IMR-90 (cell line): ENCODE results near the gene UBTD1.

Experiments
- CEBPB ChIP-seq: IDR thresholded peaks from 2 replicates; pipeline ENCODE4 v1.6.1; 2012; ENCODE audit warnings: low read depth, low read length, improper control_type of control experiment
- MAFK ChIP-seq: IDR thresholded peaks from 2 replicates; pipeline ENCODE4 v1.6.1; 2012; ENCODE audit warnings: low read depth, low read length, improper control_type of control experiment
- MAZ ChIP-seq: IDR thresholded peaks from 2 replicates; pipeline ENCODE4 v1.6.1; 2012; ENCODE audit warnings: low read depth, mild to moderate bottlenecking, low read length, improper control_type of control experiment, moderate library complexity, borderline replicate concordance
- POLR2A ChIP-seq: IDR thresholded peaks from 2 replicates; pipeline ENCODE4 v1.6.1; 2012; ENCODE audit warnings: mild to moderate bottlenecking, low read depth, low read length
- RAD21 ChIP-seq: IDR thresholded peaks from 2 replicates; pipeline ENCODE4 v1.6.1; 2012; ENCODE audit warnings: low read length, improper control_type of control experiment
- RFX5 ChIP-seq: IDR thresholded peaks from 2 replicates; pipeline ENCODE4 v1.8.0; 2012; ENCODE audit warnings: low read depth, mild to moderate bottlenecking, low read length, moderate library complexity
- TF ChIP-seq, protein P1 (sequence below): conservative IDR thresholded peaks from 2 replicates; pipeline ENCODE4 v1.5.1; 2012; ENCODE audit warnings: mild to moderate bottlenecking, low read depth, low read length, improper control_type of control experiment
- TF ChIP-seq, protein P2 (sequence below): fragments of 150-350 bp; IDR thresholded peaks from 2 replicates; pipeline ENCODE4 v1.6.1; 2016; ENCODE audit warnings: low read depth, mild to moderate bottlenecking, low read length, moderate library complexity, borderline replicate concordance

DNA sequence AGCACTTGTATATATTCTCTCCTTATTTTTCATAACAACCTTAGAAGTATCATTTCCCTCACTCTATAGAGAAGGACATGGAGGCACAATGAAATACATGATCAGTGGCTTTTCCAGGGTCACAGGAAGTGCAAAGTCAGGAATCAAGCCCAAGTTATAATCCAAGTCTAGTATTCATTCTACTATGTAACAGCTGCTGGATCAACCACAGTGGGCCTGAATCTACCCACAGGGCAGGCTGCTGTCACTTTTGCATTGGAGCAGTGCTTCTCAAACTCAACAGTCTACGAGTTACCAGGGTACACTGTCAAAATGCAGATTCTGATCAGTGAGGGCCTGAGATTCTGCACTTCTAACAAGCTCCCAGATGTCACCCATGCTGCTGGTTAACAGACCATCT lies 34.5 kb upstream of the UBTD1 start:
- TF ChIP-seq POLR2A (no peak), RAD21 (no peak), RFX5 (no peak), MAFK (no peak), MAZ (no peak), CEBPB (no peak)
- TF ChIP-seq, protein P1, sequence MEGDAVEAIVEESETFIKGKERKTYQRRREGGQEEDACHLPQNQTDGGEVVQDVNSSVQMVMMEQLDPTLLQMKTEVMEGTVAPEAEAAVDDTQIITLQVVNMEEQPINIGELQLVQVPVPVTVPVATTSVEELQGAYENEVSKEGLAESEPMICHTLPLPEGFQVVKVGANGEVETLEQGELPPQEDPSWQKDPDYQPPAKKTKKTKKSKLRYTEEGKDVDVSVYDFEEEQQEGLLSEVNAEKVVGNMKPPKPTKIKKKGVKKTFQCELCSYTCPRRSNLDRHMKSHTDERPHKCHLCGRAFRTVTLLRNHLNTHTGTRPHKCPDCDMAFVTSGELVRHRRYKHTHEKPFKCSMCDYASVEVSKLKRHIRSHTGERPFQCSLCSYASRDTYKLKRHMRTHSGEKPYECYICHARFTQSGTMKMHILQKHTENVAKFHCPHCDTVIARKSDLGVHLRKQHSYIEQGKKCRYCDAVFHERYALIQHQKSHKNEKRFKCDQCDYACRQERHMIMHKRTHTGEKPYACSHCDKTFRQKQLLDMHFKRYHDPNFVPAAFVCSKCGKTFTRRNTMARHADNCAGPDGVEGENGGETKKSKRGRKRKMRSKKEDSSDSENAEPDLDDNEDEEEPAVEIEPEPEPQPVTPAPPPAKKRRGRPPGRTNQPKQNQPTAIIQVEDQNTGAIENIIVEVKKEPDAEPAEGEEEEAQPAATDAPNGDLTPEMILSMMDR = no peak
- TF ChIP-seq, protein P2, sequence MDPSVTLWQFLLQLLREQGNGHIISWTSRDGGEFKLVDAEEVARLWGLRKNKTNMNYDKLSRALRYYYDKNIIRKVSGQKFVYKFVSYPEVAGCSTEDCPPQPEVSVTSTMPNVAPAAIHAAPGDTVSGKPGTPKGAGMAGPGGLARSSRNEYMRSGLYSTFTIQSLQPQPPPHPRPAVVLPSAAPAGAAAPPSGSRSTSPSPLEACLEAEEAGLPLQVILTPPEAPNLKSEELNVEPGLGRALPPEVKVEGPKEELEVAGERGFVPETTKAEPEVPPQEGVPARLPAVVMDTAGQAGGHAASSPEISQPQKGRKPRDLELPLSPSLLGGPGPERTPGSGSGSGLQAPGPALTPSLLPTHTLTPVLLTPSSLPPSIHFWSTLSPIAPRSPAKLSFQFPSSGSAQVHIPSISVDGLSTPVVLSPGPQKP = no peak
